Left colon (tissue), 2 donors: ENCODE results near the gene PLG. TPM values are rescaled to one million over a fixed set of nuclear protein-coding genes. Genes with fewer than 3 reads are reported as not detected.
"Not testable (repeated sequence)": the region's sequence is repeated elsewhere in the genome, so short reads cannot be mapped to it uniquely, and the experiment has no call there.

Experiments
- ATAC-seq: fragments of 200-7000 bp; cut with Tn5 transposase; one replicate; pipeline ENCODE4 v1.9.1; 2020; ENCODE audit warnings: mild to moderate bottlenecking, moderate library complexity
- DNase-seq, 2 donors: peaks; one replicate each; pipeline ENCODE4 v3.0.0-alpha.2; 2020
- intact Hi-C, 2 donors: fragments of 100-400 bp; cut with DNase I in 1 of 2; cut with micrococcal nuclease in 1 of 2; formaldehyde crosslinking; loops; one replicate each; pipeline versions ENCODE4 v1.11.2 to v1.14.0; 2022; cut with DNase I, micrococcal nuclease
- total RNA-seq, 2 donors: library from RNA; stranded (reverse); fragmentation: NEBNext Ultra II Directional; extraction: Animal tissue kit (Norgen Biotek cat#: 25700); gene quantifications; one replicate each; pipeline ENCODE4 v1.2.1, GENCODE V29; 2021
- donor health status: DM: no; HTN: no; CAD: no.
- donor health status: DM: yes; HTN: yes; CAD: no.

Gene PLG
- total RNA-seq, 2 donors from 2014 or later, result not detected

DNA sequence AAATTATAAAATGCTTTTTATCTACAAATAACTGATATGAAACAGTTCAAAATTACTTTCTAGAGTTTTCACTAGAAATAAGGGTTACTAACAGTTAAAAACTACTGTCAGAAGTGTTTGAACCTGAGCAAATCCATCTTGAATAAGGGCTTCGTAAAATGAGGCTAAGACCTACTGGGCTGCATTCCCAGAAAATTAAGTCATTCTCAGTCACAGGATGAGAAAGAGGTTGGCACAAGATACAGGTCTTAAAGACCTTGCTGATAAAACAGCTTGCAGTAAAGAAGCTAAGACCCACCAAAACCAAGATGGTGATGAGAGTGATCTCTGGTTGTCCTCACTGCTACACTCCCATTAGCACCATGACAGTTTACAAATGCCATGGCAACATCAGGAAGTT lies 93.7 kb downstream of the PLG start:
- intact Hi-C loops, result no loop called here
- no peak for ATAC-seq
- no peak for DNase-seq

DNA sequence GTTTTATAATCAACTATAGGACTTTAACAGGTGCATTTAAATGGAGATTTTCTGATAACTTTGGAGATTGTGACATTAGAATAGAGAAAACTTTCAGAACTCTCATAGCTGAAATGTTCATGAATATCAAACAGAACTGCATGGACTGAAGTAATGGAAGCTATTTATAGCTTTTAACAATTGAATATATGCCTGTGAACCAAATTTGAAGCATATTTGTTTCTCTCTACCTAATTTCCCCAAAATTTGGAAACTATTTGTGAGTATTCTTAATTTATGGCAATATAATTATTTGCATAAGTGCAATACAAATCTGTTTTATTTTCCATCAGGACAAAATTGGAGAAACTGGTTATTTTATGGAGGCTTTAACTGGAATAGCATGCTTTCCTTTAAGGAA lies 96.6 kb downstream of the PLG start:
- DNase-seq, result no peak
- intact Hi-C loops, result no loop called here
- ATAC-seq, result no peak

DNA sequence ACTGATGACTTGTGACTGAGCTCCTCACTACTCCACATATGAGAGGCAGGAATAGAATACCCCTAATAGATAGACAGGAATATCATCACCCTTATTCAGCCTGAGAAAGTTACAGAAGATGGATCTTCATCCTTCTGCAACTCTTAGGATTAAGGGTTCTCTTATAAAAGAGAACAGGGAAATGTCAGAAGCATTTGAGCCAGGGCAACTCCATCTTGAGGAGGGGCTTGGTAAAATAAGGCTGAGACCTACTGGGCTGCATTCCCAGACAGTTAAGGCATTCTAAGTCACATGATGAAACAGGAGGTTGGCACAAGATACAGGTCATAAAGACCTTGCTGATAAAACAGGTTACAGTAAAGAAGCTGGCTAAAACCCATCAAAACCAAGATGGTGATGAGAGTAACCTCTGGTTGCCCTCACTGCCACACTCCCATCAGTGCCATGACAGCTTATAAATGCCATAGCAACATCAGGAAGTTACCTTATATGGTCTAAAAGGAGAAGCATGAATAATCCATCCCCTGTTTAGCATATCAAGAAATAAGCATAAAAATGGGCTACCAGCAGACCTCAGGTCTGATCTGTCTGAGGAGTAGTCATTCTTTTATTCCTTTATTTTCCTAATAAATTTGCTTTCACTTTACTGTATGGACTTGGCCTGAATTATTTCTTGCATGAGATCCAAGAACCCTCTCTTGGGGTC lies 97.9 kb downstream of the PLG start:
- ATAC-seq (no peak), DNase-seq (no peak)
- intact Hi-C loops, result no loop called here

DNA sequence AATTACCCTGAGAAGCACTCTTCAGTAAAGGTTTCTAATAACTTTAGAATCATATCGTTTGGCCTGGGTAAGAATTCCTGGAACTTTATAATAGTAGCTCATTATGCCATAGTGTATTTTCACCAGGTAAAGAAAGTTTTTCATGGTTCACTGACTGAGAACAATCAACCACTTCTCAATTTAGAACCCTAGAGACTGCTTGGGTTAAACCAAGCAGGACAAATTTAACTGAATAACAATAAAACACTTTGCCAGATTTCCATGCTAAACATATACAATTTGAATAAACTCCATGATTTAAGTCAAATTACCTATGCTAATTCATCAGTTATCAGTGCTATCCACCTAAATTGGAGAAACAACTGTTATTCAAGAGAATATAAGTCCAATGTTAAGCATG lies 99.4 kb downstream of the PLG start:
- no peak for DNase-seq
- no peak for ATAC-seq
- intact Hi-C loops, result no loop called here

DNA sequence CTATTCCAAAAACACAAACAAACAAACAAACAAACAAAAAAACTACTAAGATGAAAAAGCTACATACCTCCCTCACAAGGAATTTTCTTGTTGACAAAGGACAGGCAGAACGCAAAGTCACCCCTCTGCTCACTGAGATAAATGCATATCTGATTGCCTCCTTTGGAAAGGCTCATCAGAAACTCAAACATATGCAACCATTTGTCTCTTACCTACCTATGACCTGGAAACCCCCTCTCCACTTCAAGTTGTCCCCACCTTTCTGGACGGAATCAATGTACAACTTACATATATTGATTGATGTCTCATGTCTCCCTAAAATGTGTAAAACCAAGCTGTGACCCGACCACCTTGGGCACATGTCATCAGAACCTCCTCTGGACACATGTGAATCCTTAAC lies 100.0 kb downstream of the PLG start:
- ATAC-seq, intact Hi-C loops, DNase-seq: not testable (repeated sequence)

Other genes with a start within 250 kb of the PLG start
- gene LPA, start 38.0 kb upstream of the PLG start, total RNA-seq, result not detected